WTC11 (cell line): Measurements from ENCODE around the gene ETV7.

Experiments used
- ATF3 ChIP-seq: sonication (generic); formaldehyde crosslinking; conservative IDR thresholded peaks from 2 replicates; pipeline ENCODE4 v1.8.1; 2022; ENCODE audit warnings: mild to moderate bottlenecking, missing genetic modification reagents
- CREM ChIP-seq: sonication (generic); formaldehyde crosslinking; IDR thresholded peaks from 2 replicates; pipeline ENCODE4 v1.8.1; 2022; ENCODE audit warnings: mild to moderate bottlenecking, missing genetic modification reagents, moderate library complexity
- FOXP1 ChIP-seq: sonication (generic); formaldehyde crosslinking; IDR thresholded peaks from 2 replicates; pipeline ENCODE4 v1.8.0; 2022; ENCODE audit warnings: missing genetic modification reagents, mild to moderate bottlenecking, moderate library complexity, borderline replicate concordance
- MXD4 ChIP-seq: fragments of 250-450 bp; sonication (Bioruptor Pico); IDR thresholded peaks from 2 replicates; pipeline ENCODE4 v1.8.0; 2021; ENCODE audit warnings: mild to moderate bottlenecking, moderate library complexity, borderline replicate concordance
- NR2C2 ChIP-seq: sonication (generic); formaldehyde crosslinking; IDR thresholded peaks from 2 replicates; pipeline ENCODE4 v1.8.0; 2022; ENCODE audit warnings: mild to moderate bottlenecking, missing genetic modification reagents
- SMAD3 ChIP-seq: sonication (generic); formaldehyde crosslinking; IDR thresholded peaks from 2 replicates; pipeline ENCODE4 v1.8.0; 2022; ENCODE audit warnings: missing genetic modification reagents, mild to moderate bottlenecking, borderline replicate concordance
- SP1 ChIP-seq: sonication (generic); formaldehyde crosslinking; conservative IDR thresholded peaks from 2 replicates; pipeline ENCODE4 v1.8.1; 2022; ENCODE audit warnings: missing genetic modification reagents
- ZNF423 ChIP-seq: fragments of 250-450 bp; sonication (Bioruptor Pico); IDR thresholded peaks from 2 replicates; pipeline ENCODE4 v2.1.2; 2022; ENCODE audit warnings: mild to moderate bottlenecking, moderate library complexity
- TF ChIP-seq, protein P1 (sequence below): fragments of 200-600 bp; IDR thresholded peaks from 2 replicates; pipeline ENCODE4 v1.8.0; 2022; ENCODE audit warnings: antibody characterized with exemption
- TF ChIP-seq, protein P2 (sequence below): sonication (generic); formaldehyde crosslinking; IDR thresholded peaks from 2 replicates; pipeline ENCODE4 v1.8.1; 2023; ENCODE audit warnings: mild to moderate bottlenecking, missing genetic modification reagents, moderate library complexity
- TF ChIP-seq, protein P3 (sequence below): sonication (generic); formaldehyde crosslinking; conservative IDR thresholded peaks from 2 replicates; pipeline ENCODE4 v1.8.1; 2023; ENCODE audit warnings: mild to moderate bottlenecking, low read depth, missing genetic modification reagents, moderate library complexity
- TF ChIP-seq, protein P4 (sequence below): sonication (generic); formaldehyde crosslinking; IDR thresholded peaks from 2 replicates; pipeline ENCODE4 v1.8.0; 2022; ENCODE audit warnings: mild to moderate bottlenecking, missing genetic modification reagents
- TF ChIP-seq, protein P5 (sequence below): sonication (generic); formaldehyde crosslinking; IDR thresholded peaks from 2 replicates; pipeline ENCODE4 v1.8.1; 2022; ENCODE audit warnings: low read depth, missing genetic modification reagents, borderline replicate concordance
- TF ChIP-seq, protein P6 (sequence below): sonication (generic); formaldehyde crosslinking; IDR thresholded peaks from 2 replicates; pipeline ENCODE4 v1.8.1; 2023; ENCODE audit warnings: mild to moderate bottlenecking, moderate library complexity, missing genetic modification reagents

GRCh38 chr6:36371211-36371610 lies 16.3 kb downstream of the ETV7 start:
- TF ChIP-seq, protein P1, sequence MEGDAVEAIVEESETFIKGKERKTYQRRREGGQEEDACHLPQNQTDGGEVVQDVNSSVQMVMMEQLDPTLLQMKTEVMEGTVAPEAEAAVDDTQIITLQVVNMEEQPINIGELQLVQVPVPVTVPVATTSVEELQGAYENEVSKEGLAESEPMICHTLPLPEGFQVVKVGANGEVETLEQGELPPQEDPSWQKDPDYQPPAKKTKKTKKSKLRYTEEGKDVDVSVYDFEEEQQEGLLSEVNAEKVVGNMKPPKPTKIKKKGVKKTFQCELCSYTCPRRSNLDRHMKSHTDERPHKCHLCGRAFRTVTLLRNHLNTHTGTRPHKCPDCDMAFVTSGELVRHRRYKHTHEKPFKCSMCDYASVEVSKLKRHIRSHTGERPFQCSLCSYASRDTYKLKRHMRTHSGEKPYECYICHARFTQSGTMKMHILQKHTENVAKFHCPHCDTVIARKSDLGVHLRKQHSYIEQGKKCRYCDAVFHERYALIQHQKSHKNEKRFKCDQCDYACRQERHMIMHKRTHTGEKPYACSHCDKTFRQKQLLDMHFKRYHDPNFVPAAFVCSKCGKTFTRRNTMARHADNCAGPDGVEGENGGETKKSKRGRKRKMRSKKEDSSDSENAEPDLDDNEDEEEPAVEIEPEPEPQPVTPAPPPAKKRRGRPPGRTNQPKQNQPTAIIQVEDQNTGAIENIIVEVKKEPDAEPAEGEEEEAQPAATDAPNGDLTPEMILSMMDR, result no peak
- TF ChIP-seq, protein P2, sequence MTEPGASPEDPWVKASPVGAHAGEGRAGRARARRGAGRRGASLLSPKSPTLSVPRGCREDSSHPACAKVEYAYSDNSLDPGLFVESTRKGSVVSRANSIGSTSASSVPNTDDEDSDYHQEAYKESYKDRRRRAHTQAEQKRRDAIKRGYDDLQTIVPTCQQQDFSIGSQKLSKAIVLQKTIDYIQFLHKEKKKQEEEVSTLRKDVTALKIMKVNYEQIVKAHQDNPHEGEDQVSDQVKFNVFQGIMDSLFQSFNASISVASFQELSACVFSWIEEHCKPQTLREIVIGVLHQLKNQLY (CRISPR knock-in tag), result no peak
- TF ChIP-seq SP1 (no peak), ZNF423 (CRISPR knock-in tag) (no peak), ATF3 (no peak), MXD4 (CRISPR knock-in tag) (no peak), NR2C2 (CRISPR knock-in tag) (no peak), SMAD3 (no peak), CREM (no peak), FOXP1 (CRISPR knock-in tag) (no peak)
- TF ChIP-seq, protein P3, sequence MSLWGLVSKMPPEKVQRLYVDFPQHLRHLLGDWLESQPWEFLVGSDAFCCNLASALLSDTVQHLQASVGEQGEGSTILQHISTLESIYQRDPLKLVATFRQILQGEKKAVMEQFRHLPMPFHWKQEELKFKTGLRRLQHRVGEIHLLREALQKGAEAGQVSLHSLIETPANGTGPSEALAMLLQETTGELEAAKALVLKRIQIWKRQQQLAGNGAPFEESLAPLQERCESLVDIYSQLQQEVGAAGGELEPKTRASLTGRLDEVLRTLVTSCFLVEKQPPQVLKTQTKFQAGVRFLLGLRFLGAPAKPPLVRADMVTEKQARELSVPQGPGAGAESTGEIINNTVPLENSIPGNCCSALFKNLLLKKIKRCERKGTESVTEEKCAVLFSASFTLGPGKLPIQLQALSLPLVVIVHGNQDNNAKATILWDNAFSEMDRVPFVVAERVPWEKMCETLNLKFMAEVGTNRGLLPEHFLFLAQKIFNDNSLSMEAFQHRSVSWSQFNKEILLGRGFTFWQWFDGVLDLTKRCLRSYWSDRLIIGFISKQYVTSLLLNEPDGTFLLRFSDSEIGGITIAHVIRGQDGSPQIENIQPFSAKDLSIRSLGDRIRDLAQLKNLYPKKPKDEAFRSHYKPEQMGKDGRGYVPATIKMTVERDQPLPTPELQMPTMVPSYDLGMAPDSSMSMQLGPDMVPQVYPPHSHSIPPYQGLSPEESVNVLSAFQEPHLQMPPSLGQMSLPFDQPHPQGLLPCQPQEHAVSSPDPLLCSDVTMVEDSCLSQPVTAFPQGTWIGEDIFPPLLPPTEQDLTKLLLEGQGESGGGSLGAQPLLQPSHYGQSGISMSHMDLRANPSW (CRISPR knock-in tag), result no peak
- TF ChIP-seq, protein P4, sequence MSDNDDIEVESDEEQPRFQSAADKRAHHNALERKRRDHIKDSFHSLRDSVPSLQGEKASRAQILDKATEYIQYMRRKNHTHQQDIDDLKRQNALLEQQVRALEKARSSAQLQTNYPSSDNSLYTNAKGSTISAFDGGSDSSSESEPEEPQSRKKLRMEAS (CRISPR knock-in tag), result no peak
- TF ChIP-seq, protein P5, sequence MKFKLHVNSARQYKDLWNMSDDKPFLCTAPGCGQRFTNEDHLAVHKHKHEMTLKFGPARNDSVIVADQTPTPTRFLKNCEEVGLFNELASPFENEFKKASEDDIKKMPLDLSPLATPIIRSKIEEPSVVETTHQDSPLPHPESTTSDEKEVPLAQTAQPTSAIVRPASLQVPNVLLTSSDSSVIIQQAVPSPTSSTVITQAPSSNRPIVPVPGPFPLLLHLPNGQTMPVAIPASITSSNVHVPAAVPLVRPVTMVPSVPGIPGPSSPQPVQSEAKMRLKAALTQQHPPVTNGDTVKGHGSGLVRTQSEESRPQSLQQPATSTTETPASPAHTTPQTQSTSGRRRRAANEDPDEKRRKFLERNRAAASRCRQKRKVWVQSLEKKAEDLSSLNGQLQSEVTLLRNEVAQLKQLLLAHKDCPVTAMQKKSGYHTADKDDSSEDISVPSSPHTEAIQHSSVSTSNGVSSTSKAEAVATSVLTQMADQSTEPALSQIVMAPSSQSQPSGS, result no peak
- TF ChIP-seq, protein P6, sequence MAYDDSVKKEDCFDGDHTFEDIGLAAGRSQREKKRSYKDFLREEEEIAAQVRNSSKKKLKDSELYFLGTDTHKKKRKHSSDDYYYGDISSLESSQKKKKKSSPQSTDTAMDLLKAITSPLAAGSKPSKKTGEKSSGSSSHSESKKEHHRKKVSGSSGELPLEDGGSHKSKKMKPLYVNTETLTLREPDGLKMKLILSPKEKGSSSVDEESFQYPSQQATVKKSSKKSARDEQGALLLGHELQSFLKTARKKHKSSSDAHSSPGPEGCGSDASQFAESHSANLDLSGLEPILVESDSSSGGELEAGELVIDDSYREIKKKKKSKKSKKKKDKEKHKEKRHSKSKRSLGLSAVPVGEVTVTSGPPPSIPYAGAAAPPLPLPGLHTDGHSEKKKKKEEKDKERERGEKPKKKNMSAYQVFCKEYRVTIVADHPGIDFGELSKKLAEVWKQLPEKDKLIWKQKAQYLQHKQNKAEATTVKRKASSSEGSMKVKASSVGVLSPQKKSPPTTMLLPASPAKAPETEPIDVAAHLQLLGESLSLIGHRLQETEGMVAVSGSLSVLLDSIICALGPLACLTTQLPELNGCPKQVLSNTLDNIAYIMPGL (CRISPR knock-in tag), result no peak
